Loucy (cell line): ENCODE measurements around the gene PYGM.

Experiments
- CTCF ChIP-seq: fragments of 200-600 bp; sonication (generic); conservative IDR thresholded peaks from 2 replicates; pipeline ENCODE4 v1.5.1; 2014; ENCODE audit warnings: mild to moderate bottlenecking, antibody characterized with exemption, low read length
- EZH2phosphoT487 ChIP-seq: fragments of 200-600 bp; IDR thresholded peaks from 2 replicates; pipeline ENCODE4 v1.6.1; 2018; ENCODE audit warnings: antibody characterized with exemption, mild to moderate bottlenecking, moderate library complexity, borderline replicate concordance

DNA sequence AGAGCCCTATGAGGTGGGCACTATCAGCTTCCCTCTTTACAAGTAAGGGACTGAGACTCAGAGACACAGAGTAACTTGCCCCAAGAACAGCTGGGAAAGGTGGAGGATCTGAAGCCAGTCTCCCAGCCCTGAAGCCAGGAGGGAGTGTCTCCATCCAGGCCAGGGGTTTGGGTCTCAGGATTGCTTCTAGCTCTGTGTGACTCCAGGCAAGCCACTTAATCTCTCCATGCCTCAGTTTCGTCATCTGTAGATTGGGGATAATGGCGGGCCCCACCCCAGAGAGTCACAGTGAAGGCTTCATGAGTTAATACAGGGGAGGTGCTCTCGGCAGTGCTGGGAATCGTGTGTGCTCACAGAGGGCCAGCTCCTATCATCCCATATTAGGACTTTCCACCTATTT, 32.7 kb upstream of the PYGM start:
- TF ChIP-seq CTCF (no peak), EZH2phosphoT487 (no peak)
